Lower leg skin (tissue), 3 donors: ENCODE measurements around the gene RFXANK.

Experiments
- CTCF ChIP-seq, 3 donors: fragments of 450-650 bp; IDR thresholded peaks; one replicate each; pipeline ENCODE4 v1.5.1; 2016; ENCODE audit warnings: antibody characterized with exemption in 3 of 3, mild to moderate bottlenecking in 3 of 3, moderate library complexity in 2 of 3
- POLR2A ChIP-seq, 2 donors: fragments of 450-650 bp; IDR thresholded peaks; one replicate each; pipeline ENCODE4 v1.6.1; 2016 to 2017; ENCODE audit warnings: antibody characterized with exemption in 2 of 2, mild to moderate bottlenecking in 1 of 2, moderate library complexity in 1 of 2

DNA sequence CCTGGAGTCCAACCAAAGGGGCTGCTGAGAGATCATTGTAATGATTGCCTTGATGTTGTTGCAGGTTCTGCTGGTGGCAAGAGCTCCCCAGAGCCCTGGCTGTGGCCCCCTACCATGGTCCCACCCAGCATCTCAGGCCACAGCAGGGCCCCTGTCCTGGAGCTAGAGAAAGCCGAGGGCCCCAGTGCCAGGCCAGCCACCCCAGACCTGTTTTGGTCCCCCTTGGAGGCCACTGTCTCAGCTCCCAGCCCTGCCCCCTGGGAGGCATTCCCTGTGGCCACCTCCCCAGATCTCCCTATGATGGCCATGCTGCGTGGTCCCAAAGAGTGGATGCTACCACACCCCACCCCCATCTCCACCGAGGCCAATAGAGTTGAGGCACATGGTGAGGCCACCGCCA lies 35.2 kb downstream of the RFXANK start:
- no peak for TF ChIP-seq CTCF (IDR thresholded peaks at IDR 0.05)
- TF ChIP-seq POLR2A (IDR thresholded peaks at IDR 0.05), result no peak
